GM19043 (cell line): ENCODE measurements around the gene SFRP4.

ENCODE experiments used
- ATAC-seq: cut with Tn5 transposase; IDR thresholded peaks from one replicate; pipeline ENCODE4 v1.9.1; 2021; ENCODE audit warnings: low read depth; ENCODE audit not compliant: unreplicated experiment

The SFRP4 gene

GRCh38 chr7:37927773-37928444 is 11.3 kb upstream of the SFRP4 start:
- ATAC-seq = no peak

- ATAC-seq = no peak
These were observed 9.0 kb upstream of the SFRP4 start for GRCh38 chr7:37925620-37926019.

- no peak for ATAC-seq
These were observed 7.9 kb upstream of the SFRP4 start for GRCh38 chr7:37924491-37925041.

GRCh38 chr7:37923996-37924395 is 7.4 kb upstream of the SFRP4 start:
- no peak for ATAC-seq

GRCh38 chr7:37921876-37922275 is 5.3 kb upstream of the SFRP4 start:
- ATAC-seq = no peak

GRCh38 chr7:37920849-37921805 is 4.5 kb upstream of the SFRP4 start:
- ATAC-seq = peak; percentile 56

GRCh38 chr7:37920305-37920848 is 3.8 kb upstream of the SFRP4 start, which contains the start of gene EPDR1:
TSS of gene EPDR1 (plus strand) at chr7:37920640. CDS start at chr7:37920940, 300 bp downstream.
- ATAC-seq = peak; percentile 29

GRCh38 chr7:37918526-37918925 is 1.9 kb upstream of the SFRP4 start:
- no peak for ATAC-seq

GRCh38 chr7:37916017-37916672 is 472 bp downstream of the SFRP4 start:
- no peak for ATAC-seq

GRCh38 chr7:37915438-37915837 is 1.2 kb downstream of the SFRP4 start:
- ATAC-seq = no peak

GRCh38 chr7:37912756-37913155 is 3.9 kb downstream of the SFRP4 start:
- ATAC-seq = no peak

- ATAC-seq = no peak
These were observed 8.3 kb downstream of the SFRP4 start for GRCh38 chr7:37908221-37908788.

GRCh38 chr7:37901890-37902524 is 14.6 kb downstream of the SFRP4 start:
- no peak for ATAC-seq

- no peak for ATAC-seq
These were observed 15.3 kb downstream of the SFRP4 start for GRCh38 chr7:37901236-37901827.

GRCh38 chr7:37899712-37900247 is 16.8 kb downstream of the SFRP4 start:
- no peak for ATAC-seq

GRCh38 chr7:37894671-37895070 is 21.9 kb downstream of the SFRP4 start:
- no peak for ATAC-seq

GRCh38 chr7:37893359-37893758 is 23.3 kb downstream of the SFRP4 start:
- no peak for ATAC-seq

GRCh38 chr7:37882086-37882485 is 34.5 kb downstream of the SFRP4 start:
- ATAC-seq = no peak
